DND-41 (cell line): ENCODE results near the gene SMIM1.

ENCODE experiments used
- CTCF ChIP-seq: IDR thresholded peaks from 2 replicates; pipeline ENCODE4 v1.5.1; 2012; ENCODE audit warnings: borderline replicate concordance, low read length, moderate library complexity, mild to moderate bottlenecking; ENCODE audit not compliant: poor library complexity, severe bottlenecking; ENCODE audit errors: extremely low read depth
- EZH2 ChIP-seq: IDR thresholded peaks from 3 replicates; pipeline ENCODE4 v1.6.1; 2012; ENCODE audit warnings: borderline replicate concordance, low read depth, mild to moderate bottlenecking, moderate library complexity, low read length, inconsistent platforms; ENCODE audit not compliant: severe bottlenecking

GRCh38 chr1:3776231-3776961 lies 3.8 kb downstream of the SMIM1 start:
- TF ChIP-seq CTCF (no peak), EZH2 (no peak)
